ENCODE measurements around the gene CTXN1.

The CTXN1 gene

GRCh38 chr19:7883796-7884570, 42.0 kb downstream of the CTXN1 start:
- in situ Hi-C loops (cut with MboI; ENCODE audit: low sequenced_read_pairs): no loop called here
- Histone ChIP-seq H3K27me3 (ENCODE audit: low read depth) (no peaks in the 10 kb centered on the region), H3K36me3 (replicated peaks) (no peaks in the 10 kb centered on the region), H3K4me1 (peaks cover 8% of the 10 kb centered on the region; the same call in 1 of the 2 replicates), H3K4me3 (no peak overlapping the region), H3K9me3 (no peaks in the 10 kb centered on the region; the same call in 1 of the 2 replicates)
- DNase-seq (ENCODE audit: low spot score in 2 of 2): no peak

GRCh38 chr19:7883105-7883504, 42.8 kb downstream of the CTXN1 start:
- Histone ChIP-seq H3K4me1 (peaks cover 3% of the 10 kb centered on the region; the same call in 1 of the 2 replicates), H3K36me3 (replicated peaks) (no peaks in the 10 kb centered on the region), H3K27me3 (ENCODE audit: low read depth) (no peaks in the 10 kb centered on the region), H3K4me3 (no peak overlapping the region), H3K9me3 (no peaks in the 10 kb centered on the region; the same call in 1 of the 2 replicates)
- DNase-seq (ENCODE audit: low spot score in 2 of 2): no peak
- in situ Hi-C loops (cut with MboI; ENCODE audit: low sequenced_read_pairs): no loop called here

GRCh38 chr19:7881910-7882309, 44.0 kb downstream of the CTXN1 start:
- no peak for DNase-seq (ENCODE audit: low spot score in 2 of 2)
- no peak overlapping the region for H3K4me3 ChIP-seq
- in situ Hi-C loops (cut with MboI; ENCODE audit: low sequenced_read_pairs): no loop called here
- H3K36me3 ChIP-seq (replicated peaks): no peaks in the 10 kb centered on the region
- no peaks in the 10 kb centered on the region for H3K27me3 ChIP-seq (ENCODE audit: low read depth)
- no peaks in the 10 kb centered on the region; the same call in 1 of the 2 replicates for H3K9me3 ChIP-seq
- no peaks in the 10 kb centered on the region for H3K4me1 ChIP-seq

GRCh38 chr19:7879836-7880235, 46.1 kb downstream of the CTXN1 start:
- Histone ChIP-seq H3K4me3 (no peak overlapping the region), H3K27me3 (ENCODE audit: low read depth) (no peaks in the 10 kb centered on the region), H3K4me1 (peaks cover under 1% of the 10 kb centered on the region), H3K9me3 (no peaks in the 10 kb centered on the region; the same call in 1 of the 2 replicates), H3K36me3 (replicated peaks) (no peaks in the 10 kb centered on the region)
- in situ Hi-C loops (cut with MboI; ENCODE audit: low sequenced_read_pairs): no loop called here
- no peak for DNase-seq (ENCODE audit: low spot score in 2 of 2)

- Histone ChIP-seq H3K4me3 (no peak overlapping the region), H3K36me3 (replicated peaks) (no peaks in the 10 kb centered on the region), H3K9me3 (no peaks in the 10 kb centered on the region; the same call in 1 of the 2 replicates), H3K27me3 (ENCODE audit: low read depth) (no peaks in the 10 kb centered on the region), H3K4me1 (peaks cover 5% of the 10 kb centered on the region)
- in situ Hi-C loops (cut with MboI; ENCODE audit: low sequenced_read_pairs): no loop called here
- no peak for DNase-seq (ENCODE audit: low spot score in 2 of 2)
These were observed 46.7 kb downstream of the CTXN1 start for GRCh38 chr19:7879111-7879807.

GRCh38 chr19:7877249-7877836, 48.6 kb downstream of the CTXN1 start:
- Histone ChIP-seq H3K4me3 (no peak overlapping the region), H3K9me3 (no peaks in the 10 kb centered on the region; the same call in 1 of the 2 replicates), H3K4me1 (peaks cover 11% of the 10 kb centered on the region), H3K27me3 (ENCODE audit: low read depth) (no peaks in the 10 kb centered on the region), H3K36me3 (replicated peaks) (0 out of 2 replicates have a peak, but pooled peaks cover 4% of the 10 kb centered on the region)
- DNase-seq (ENCODE audit: low spot score in 2 of 2): no peak
- in situ Hi-C loops (cut with MboI; ENCODE audit: low sequenced_read_pairs): no loop called here

- Histone ChIP-seq H3K27me3 (ENCODE audit: low read depth) (no peaks in the 10 kb centered on the region), H3K36me3 (replicated peaks) (0 out of 2 replicates have a peak, but pooled peaks cover 4% of the 10 kb centered on the region), H3K4me3 (peak overlapping the region; percentile 46), H3K4me1 (peaks cover 25% of the 10 kb centered on the region), H3K9me3 (no peaks in the 10 kb centered on the region)
- DNase-seq (ENCODE audit: low spot score in 2 of 2): no peak
- in situ Hi-C loops (cut with MboI; ENCODE audit: low sequenced_read_pairs): no loop called here
These were observed 51.0 kb downstream of the CTXN1 start for GRCh38 chr19:7874897-7875273.
